Measurements from ENCODE around the gene TRIM27. TPM values are rescaled to one million over a fixed set of nuclear protein-coding genes. Genes with fewer than 3 reads are reported as not detected.

The TRIM27 gene
- total and polyA plus RNA-seq, 10 of the 15 experiments (the other 5 are each of a cell fraction or from before 2014, with no cell fraction given), result 18.5 to 74.7 (median 58.0) TPM

- TF ChIP-seq, protein P1, sequence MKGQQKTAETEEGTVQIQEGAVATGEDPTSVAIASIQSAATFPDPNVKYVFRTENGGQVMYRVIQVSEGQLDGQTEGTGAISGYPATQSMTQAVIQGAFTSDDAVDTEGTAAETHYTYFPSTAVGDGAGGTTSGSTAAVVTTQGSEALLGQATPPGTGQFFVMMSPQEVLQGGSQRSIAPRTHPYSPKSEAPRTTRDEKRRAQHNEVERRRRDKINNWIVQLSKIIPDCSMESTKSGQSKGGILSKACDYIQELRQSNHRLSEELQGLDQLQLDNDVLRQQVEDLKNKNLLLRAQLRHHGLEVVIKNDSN (IDR thresholded peaks at IDR 0.05; ENCODE audit: borderline replicate concordance, extremely low read length, insufficient read depth, low read depth, low read length), result no peak
- no peak for TF ChIP-seq BACH1 (IDR thresholded peaks at IDR 0.05; ENCODE audit: borderline replicate concordance)
Measured at GRCh38 chr6:28933069-28933468, 9.3 kb upstream of the TRIM27 start (continued).

- intact Hi-C loops (cut with micrococcal nuclease; ENCODE audit: unreplicated experiment), result no loop called here
- H3K4me3 ChIP-seq, result no peak overlapping the region
- ChIA-PET POLR2A (no interaction called here), RAD21 (ENCODE audit: unreplicated experiment) (no interaction called here), CTCF (no interaction called here), SMC1A (ENCODE audit: uncharacterized antibody, unreplicated experiment) (no interaction called here)
- BruUV-seq (replicated peaks), result no TSS peak
- in situ Hi-C loops (cut with MboI), result no loop called here
- no peak overlapping the region for H3K4me2 ChIP-seq (ENCODE audit: control insufficient read depth, insufficient read depth)
- H3K79me2 ChIP-seq (ENCODE audit: control insufficient read depth, insufficient read depth, low read length), result no peaks in the 10 kb centered on the region
- no peak for DNase-seq (ENCODE audit: low read depth, low spot score)
- no peaks in the 10 kb centered on the region for H3K4me1 ChIP-seq (ENCODE audit: control insufficient read depth, insufficient read depth, low read length)
- no peak overlapping the region for H3K27ac ChIP-seq (ENCODE audit: control insufficient read depth, insufficient read depth)
- ATAC-seq, result no peak
- TF ChIP-seq BCLAF1 (IDR thresholded peaks at IDR 0.05), result no peak
- no peak for TF ChIP-seq ASH2L (IDR thresholded peaks at IDR 0.05; ENCODE audit: borderline replicate concordance, low read depth)
- no peak for TF ChIP-seq SPI1 (IDR thresholded peaks at IDR 0.05; ENCODE audit: borderline replicate concordance, insufficient read depth, low read depth, low read length)
- TF ChIP-seq RUNX3 (IDR thresholded peaks at IDR 0.05; ENCODE audit: low read length), result no peak
- TF ChIP-seq FOXM1 (IDR thresholded peaks at IDR 0.05; ENCODE audit: low read depth, low read length), result no peak
- TF ChIP-seq, protein P2, sequence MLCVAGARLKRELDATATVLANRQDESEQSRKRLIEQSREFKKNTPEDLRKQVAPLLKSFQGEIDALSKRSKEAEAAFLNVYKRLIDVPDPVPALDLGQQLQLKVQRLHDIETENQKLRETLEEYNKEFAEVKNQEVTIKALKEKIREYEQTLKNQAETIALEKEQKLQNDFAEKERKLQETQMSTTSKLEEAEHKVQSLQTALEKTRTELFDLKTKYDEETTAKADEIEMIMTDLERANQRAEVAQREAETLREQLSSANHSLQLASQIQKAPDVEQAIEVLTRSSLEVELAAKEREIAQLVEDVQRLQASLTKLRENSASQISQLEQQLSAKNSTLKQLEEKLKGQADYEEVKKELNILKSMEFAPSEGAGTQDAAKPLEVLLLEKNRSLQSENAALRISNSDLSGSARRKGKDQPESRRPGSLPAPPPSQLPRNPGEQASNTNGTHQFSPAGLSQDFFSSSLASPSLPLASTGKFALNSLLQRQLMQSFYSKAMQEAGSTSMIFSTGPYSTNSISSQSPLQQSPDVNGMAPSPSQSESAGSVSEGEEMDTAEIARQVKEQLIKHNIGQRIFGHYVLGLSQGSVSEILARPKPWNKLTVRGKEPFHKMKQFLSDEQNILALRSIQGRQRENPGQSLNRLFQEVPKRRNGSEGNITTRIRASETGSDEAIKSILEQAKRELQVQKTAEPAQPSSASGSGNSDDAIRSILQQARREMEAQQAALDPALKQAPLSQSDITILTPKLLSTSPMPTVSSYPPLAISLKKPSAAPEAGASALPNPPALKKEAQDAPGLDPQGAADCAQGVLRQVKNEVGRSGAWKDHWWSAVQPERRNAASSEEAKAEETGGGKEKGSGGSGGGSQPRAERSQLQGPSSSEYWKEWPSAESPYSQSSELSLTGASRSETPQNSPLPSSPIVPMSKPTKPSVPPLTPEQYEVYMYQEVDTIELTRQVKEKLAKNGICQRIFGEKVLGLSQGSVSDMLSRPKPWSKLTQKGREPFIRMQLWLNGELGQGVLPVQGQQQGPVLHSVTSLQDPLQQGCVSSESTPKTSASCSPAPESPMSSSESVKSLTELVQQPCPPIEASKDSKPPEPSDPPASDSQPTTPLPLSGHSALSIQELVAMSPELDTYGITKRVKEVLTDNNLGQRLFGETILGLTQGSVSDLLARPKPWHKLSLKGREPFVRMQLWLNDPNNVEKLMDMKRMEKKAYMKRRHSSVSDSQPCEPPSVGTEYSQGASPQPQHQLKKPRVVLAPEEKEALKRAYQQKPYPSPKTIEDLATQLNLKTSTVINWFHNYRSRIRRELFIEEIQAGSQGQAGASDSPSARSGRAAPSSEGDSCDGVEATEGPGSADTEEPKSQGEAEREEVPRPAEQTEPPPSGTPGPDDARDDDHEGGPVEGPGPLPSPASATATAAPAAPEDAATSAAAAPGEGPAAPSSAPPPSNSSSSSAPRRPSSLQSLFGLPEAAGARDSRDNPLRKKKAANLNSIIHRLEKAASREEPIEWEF (IDR thresholded peaks at IDR 0.05; ENCODE audit: insufficient replicate concordance, low read depth, low read length), result no peak
- no peak for TF ChIP-seq PAX8 (IDR thresholded peaks at IDR 0.05)
- TF ChIP-seq CBX3 (IDR thresholded peaks at IDR 0.05; ENCODE audit: borderline replicate concordance, low read depth), result no peak
- no peaks in the 10 kb centered on the region for H3K9me3 ChIP-seq (replicated peaks; ENCODE audit: control insufficient read depth, insufficient read depth, low read length)
- no peak overlapping the region for H3K9ac ChIP-seq (ENCODE audit: control insufficient read depth, insufficient read depth, low read length)
- H4K20me1 ChIP-seq (ENCODE audit: control insufficient read depth, insufficient read depth), result no peaks in the 10 kb centered on the region
- no peaks in the 10 kb centered on the region for H3K36me3 ChIP-seq (ENCODE audit: control insufficient read depth in 2 of 2, insufficient read depth in 2 of 2, low read length in 1 of 2)
- no peak for FAIRE-seq
- 13% methylated on average over 3 of the region's 3 CpGs for WGBS (ENCODE audit: insufficient coverage, insufficient replicate concordance, low lambda C conversion rate, missing lambda C conversion rate)
- H2AFZ ChIP-seq (ENCODE audit: control insufficient read depth, low read depth, low read length), result no peak overlapping the region
- H3K27me3 ChIP-seq (replicated peaks in 1 of 2; ENCODE audit: control insufficient read depth in 2 of 2, insufficient read depth in 2 of 2, low read length in 1 of 2), result no peaks in the 10 kb centered on the region
Measured at GRCh38 chr6:28929887-28930620, 6.3 kb upstream of the TRIM27 start.
